Smooth muscle cell (in vitro differentiated cells): Measurements from ENCODE around the gene OTUD1. TPM values are rescaled to one million over a fixed set of nuclear protein-coding genes. Genes with fewer than 3 reads are reported as not detected.
A peak's percentile ranks its signal among the peaks of the same experiment; 100 is the strongest.
"Not testable (repeated sequence)": the region's sequence is repeated elsewhere in the genome, so short reads cannot be mapped to it uniquely, and the experiment has no call there.

Experiments used
- DNase-seq: peaks from one replicate; lab custom pipeline; 2025; ENCODE audit not compliant: unreplicated experiment; lab: John Stamatoyannopoulos, UW
- H2AFZ ChIP-seq: fragments of 200-600 bp; sonication (generic); 2 replicates; pipeline ENCODE4 v1.6.0; 2016; ENCODE audit warnings: antibody characterized with exemption, low read depth, mild to moderate bottlenecking
- H3F3A ChIP-seq: fragments of 200-600 bp; sonication (generic); 2 replicates; pipeline ENCODE4 v1.6.0; 2017; ENCODE audit warnings: antibody characterized with exemption, low read depth
- H3K27ac ChIP-seq: fragments of 200-600 bp; sonication (generic); 2 replicates; pipeline ENCODE4 v1.5.1; 2016; ENCODE audit warnings: low read depth, mild to moderate bottlenecking
- H3K27me3 ChIP-seq: fragments of 200-600 bp; sonication (generic); 2 replicates; pipeline ENCODE4 v1.6.1; 2016; ENCODE audit warnings: low read depth, mild to moderate bottlenecking
- H3K36me3 ChIP-seq: fragments of 200-600 bp; sonication (generic); 2 replicates; pipeline ENCODE4 v1.5.1; 2016; ENCODE audit warnings: low read depth
- H3K4me1 ChIP-seq: fragments of 200-600 bp; sonication (generic); 2 replicates; pipeline ENCODE4 v1.5.1; 2016; ENCODE audit warnings: low read depth
- H3K4me2 ChIP-seq: fragments of 200-600 bp; sonication (generic); 2 replicates; pipeline ENCODE4 v1.6.0; 2016; ENCODE audit warnings: mild to moderate bottlenecking
- H3K4me3 ChIP-seq: fragments of 200-600 bp; sonication (generic); 2 replicates; pipeline ENCODE4 v1.5.1; 2016; ENCODE audit warnings: mild to moderate bottlenecking
- H3K79me2 ChIP-seq: fragments of 200-600 bp; sonication (generic); 2 replicates; pipeline ENCODE4 v1.6.0; 2016; ENCODE audit warnings: low read depth, mild to moderate bottlenecking
- H3K9ac ChIP-seq: fragments of 200-600 bp; sonication (generic); 2 replicates; pipeline ENCODE4 v1.6.0; 2016; ENCODE audit warnings: low read depth
- H3K9me3 ChIP-seq: fragments of 200-600 bp; sonication (generic); replicated peaks from 2 replicates; pipeline ENCODE4 v1.5.1; 2016; ENCODE audit warnings: low read depth
- H4K20me1 ChIP-seq: fragments of 200-600 bp; sonication (generic); 2 replicates; pipeline ENCODE4 v1.6.0; 2016; ENCODE audit warnings: low read depth
- WGBS: methylation state at CpG from one replicate; pipeline ENCODE4 v1.1.7; 2016; ENCODE audit warnings: low lambda C conversion rate; 5-methylcytosine and 5-hydroxymethylcytosine counted together
- polyA plus RNA-seq: library from polyadenylated mRNA; unstranded; fragments of >200 nt; fragmentation: Nextera tagmentation; extraction: Ambion mirVana; gene quantifications from 2 replicates; pipeline ENCODE4 v1.2.1, GENCODE V29; 2016
- total RNA-seq: library from RNA; depleted of rRNA; stranded (reverse); fragments of >200 nt; gene quantifications from 2 replicates; pipeline ENCODE4 v1.2.3, GENCODE V29; 2014
- TF ChIP-seq, protein P1 (sequence below): fragments of 200-600 bp; sonication (generic); IDR thresholded peaks from 2 replicates; pipeline ENCODE4 v1.5.1; 2017; ENCODE audit warnings: borderline replicate concordance, mild to moderate bottlenecking, antibody characterized with exemption; ENCODE audit not compliant: insufficient read depth, poor library complexity, severe bottlenecking

OTUD1 gene, protein sequence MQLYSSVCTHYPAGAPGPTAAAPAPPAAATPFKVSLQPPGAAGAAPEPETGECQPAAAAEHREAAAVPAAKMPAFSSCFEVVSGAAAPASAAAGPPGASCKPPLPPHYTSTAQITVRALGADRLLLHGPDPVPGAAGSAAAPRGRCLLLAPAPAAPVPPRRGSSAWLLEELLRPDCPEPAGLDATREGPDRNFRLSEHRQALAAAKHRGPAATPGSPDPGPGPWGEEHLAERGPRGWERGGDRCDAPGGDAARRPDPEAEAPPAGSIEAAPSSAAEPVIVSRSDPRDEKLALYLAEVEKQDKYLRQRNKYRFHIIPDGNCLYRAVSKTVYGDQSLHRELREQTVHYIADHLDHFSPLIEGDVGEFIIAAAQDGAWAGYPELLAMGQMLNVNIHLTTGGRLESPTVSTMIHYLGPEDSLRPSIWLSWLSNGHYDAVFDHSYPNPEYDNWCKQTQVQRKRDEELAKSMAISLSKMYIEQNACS
- total RNA-seq (11.6 and 12.9 TPM in 2 replicates), polyA plus RNA-seq (10.8 and 14.0 TPM in 2 replicates)

DNA sequence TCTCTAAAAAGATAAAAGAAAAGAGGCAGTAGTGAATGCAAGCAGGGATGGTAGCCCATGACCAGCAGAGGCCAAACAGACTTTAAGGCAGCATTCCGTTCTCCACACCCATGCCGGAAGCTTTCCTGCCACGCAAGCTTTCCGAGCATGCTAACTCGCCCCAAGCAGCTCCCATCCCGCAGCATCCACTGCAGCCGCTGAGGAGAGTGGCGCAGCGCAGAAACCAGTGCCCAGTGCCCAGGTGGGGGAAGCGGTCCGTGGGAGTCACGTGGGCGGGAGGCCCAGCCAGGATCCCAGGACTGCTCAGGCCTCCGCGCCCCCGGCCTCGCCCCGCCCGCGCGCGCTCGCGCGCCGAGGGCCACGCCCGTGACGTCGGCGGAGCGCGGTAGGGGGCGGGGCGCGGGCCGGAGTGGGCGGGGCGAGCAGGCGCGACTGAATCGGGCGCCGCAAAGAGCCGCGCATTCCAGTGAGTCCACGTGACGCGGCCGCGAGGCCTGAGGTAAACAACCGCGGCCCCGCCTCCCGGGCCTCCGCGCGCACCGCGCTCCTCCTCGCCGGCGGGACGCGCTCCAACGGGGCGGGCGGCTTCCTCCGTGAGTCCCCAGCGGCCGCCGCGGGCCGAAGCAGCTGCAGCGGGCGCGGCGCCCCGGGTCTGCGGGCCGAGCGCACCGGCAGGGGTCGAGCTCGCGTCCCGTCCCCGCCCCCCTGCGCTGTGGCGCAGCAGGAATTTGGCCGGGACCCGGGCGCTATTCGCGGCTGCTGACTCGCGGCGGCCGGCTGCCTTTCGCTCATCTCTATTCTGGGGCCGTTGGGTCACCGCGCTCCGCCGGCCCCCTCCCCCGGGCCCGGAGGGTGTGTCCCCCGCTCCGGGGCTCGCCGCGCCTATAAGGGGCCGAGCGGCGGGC lies at the start of gene OTUD1:
TSS of gene OTUD1 (plus strand) at position 529 of the 905 bp plus-strand sequence. CDS start 383 bp downstream, outside the sequence.
- Histone ChIP-seq H3K9me3 (no peaks in the 10 kb centered on the region), H3K36me3 (no peaks in the 10 kb centered on the region), H3K4me2 (peak within 1 kb of the TSS; percentile 93), H3K27me3 (no peaks in the 10 kb centered on the region), H3K79me2 (peaks cover 20% of the 10 kb centered on the region), H4K20me1 (peaks cover 33% of the 10 kb centered on the region), H3K4me3 (peak within 1 kb of the TSS; percentile 84), H3K4me1 (peaks cover 16% of the 10 kb centered on the region), H3K27ac (peak within 1 kb of the TSS; percentile 75), H3F3A (no peaks in the 10 kb centered on the region), H2AFZ (peak within 1 kb of the TSS; percentile 78), H3K9ac (peak within 1 kb of the TSS; percentile 81)
- 1% methylated on average over 59 of the region's 115 CpGs for WGBS
- TF ChIP-seq, protein P1, sequence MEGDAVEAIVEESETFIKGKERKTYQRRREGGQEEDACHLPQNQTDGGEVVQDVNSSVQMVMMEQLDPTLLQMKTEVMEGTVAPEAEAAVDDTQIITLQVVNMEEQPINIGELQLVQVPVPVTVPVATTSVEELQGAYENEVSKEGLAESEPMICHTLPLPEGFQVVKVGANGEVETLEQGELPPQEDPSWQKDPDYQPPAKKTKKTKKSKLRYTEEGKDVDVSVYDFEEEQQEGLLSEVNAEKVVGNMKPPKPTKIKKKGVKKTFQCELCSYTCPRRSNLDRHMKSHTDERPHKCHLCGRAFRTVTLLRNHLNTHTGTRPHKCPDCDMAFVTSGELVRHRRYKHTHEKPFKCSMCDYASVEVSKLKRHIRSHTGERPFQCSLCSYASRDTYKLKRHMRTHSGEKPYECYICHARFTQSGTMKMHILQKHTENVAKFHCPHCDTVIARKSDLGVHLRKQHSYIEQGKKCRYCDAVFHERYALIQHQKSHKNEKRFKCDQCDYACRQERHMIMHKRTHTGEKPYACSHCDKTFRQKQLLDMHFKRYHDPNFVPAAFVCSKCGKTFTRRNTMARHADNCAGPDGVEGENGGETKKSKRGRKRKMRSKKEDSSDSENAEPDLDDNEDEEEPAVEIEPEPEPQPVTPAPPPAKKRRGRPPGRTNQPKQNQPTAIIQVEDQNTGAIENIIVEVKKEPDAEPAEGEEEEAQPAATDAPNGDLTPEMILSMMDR: no peak
- DNase-seq: peak; percentile 83

DNA sequence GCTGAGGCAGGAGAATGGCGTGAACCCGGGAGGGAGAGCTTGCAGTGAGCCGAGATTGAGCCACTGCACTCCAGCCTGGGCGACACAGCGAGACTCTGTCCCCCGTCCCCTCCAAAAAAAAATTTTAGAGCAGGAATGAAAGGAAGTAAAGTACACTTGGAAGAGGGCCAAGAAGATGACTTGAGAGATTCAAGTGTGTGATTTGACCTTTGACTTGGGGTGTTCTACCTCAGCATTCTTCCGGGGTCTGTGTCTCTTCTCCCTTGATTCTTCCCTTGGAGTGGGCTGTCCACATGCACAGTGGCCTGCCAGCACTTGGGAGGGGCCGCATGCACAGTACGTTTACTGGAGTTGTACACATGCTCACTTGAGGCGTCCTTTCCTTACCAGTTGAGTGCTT lies 48.5 kb upstream of the OTUD1 start:
- WGBS: 96% methylated on average over 10 of the region's 10 CpGs
- H3K4me1 ChIP-seq: not testable (repeated sequence)

DNA sequence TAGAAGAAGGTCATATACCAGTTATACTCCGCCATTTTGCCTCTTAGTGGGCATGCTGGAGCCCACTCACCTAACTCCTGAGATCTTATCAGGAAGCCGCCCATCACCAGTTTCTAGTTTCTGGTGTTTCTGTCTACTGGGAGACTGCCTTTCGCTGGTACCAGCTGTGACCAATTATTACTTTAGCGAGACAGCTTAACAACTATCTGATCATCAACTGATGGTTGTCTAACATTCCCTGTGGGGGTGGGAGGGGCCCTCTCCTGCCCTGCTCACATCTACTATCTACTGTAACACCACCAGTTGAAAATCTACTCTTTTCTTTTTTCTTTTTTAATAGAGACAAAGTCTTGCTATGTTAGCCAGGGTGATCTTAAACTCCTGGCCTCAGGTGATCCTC lies 48.1 kb upstream of the OTUD1 start:
- no peak overlapping the region for H3K4me3 ChIP-seq
- no peaks in the 10 kb centered on the region for H3K4me1 ChIP-seq
- H3K36me3 ChIP-seq: no peaks in the 10 kb centered on the region
- TF ChIP-seq, protein P1: no peak
- no peaks in the 10 kb centered on the region for H3K27me3 ChIP-seq
- H3K9me3 ChIP-seq: no peaks in the 10 kb centered on the region
- no peak overlapping the region for H2AFZ ChIP-seq
- no peak overlapping the region for H3K4me2 ChIP-seq
- no peaks in the 10 kb centered on the region for H3K79me2 ChIP-seq
- no peaks in the 10 kb centered on the region for H4K20me1 ChIP-seq
- no peak for DNase-seq
- no peak overlapping the region for H3K9ac ChIP-seq
- no peaks in the 10 kb centered on the region for H3F3A ChIP-seq
- no peak overlapping the region for H3K27ac ChIP-seq
- WGBS: 79% methylated on average over 4 of the region's 4 CpGs

More for the DNA sequence above, 48.5 kb upstream of the OTUD1 start:
- not testable (repeated sequence) for H2AFZ ChIP-seq, H4K20me1 ChIP-seq, DNase-seq, H3K9me3 ChIP-seq, H3K27ac ChIP-seq, H3K9ac ChIP-seq, H3K36me3 ChIP-seq, H3K27me3 ChIP-seq, H3K4me3 ChIP-seq, H3K4me2 ChIP-seq, H3K79me2 ChIP-seq, H3F3A ChIP-seq

GRCh38 chr10:23391821-23392220 lies 47.1 kb upstream of the OTUD1 start:
- Histone ChIP-seq H3K27me3 (no peaks in the 10 kb centered on the region), H3K4me3 (no peak overlapping the region), H3K9ac (no peak overlapping the region), H2AFZ (no peak overlapping the region), H3F3A (no peaks in the 10 kb centered on the region), H3K36me3 (no peaks in the 10 kb centered on the region), H4K20me1 (no peaks in the 10 kb centered on the region), H3K4me1 (no peaks in the 10 kb centered on the region), H3K9me3 (no peaks in the 10 kb centered on the region), H3K4me2 (no peak overlapping the region), H3K27ac (no peak overlapping the region), H3K79me2 (no peaks in the 10 kb centered on the region)
- TF ChIP-seq, protein P1: no peak
- no peak for DNase-seq
- 89% methylated on average over 2 of the region's 2 CpGs for WGBS
